ENCODE measurements around the gene TAGLN2.

DNA sequence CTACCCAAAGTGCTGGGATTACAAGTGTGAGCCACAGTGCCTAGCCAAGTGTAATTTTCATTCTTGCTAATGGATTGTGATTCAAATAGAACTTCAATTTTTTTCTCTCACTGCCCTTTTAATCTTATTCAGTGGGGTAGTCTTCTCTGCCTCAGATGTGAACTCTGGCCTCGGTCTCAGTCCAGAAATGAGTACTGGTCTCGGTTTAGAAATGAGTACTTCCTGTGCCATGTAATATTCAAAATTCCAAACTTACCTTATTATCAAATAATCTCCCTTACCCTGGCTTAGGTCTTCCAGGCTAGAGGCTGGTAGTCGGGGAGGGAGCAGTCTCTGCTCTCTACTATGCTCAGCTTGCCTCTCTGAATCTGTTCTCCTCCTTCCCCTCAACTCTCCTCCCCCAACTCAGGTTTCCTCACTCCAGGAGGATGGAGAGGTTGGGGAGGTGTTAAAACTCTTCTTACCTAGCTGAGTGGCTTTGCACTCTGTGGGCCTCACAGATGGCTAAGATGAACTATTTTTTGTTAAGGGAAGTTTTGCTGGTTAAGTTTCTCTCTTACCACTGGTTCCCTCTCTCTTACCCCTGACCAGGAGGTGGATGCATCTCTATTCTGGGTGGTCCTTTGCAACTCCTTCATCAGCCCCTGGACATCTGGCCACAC lies 33.5 kb upstream of the TAGLN2 start:
- no peak for TF ChIP-seq HDAC2 (IDR thresholded peaks at IDR 0.05)
- TF ChIP-seq NR2C1 (IDR thresholded peaks at IDR 0.05): no peak
- TF ChIP-seq NR2C1 (tag; IDR thresholded peaks at IDR 0.05): no peak
- no peak for TF ChIP-seq GATAD2A (IDR thresholded peaks at IDR 0.05)
- TF ChIP-seq ZNF512 (tag; IDR thresholded peaks at IDR 0.05): no peak
- no peak for TF ChIP-seq ZNF639 (CRISPR knock-in tag; conservative IDR thresholded peaks at IDR 0.05 in 1 of 2, IDR thresholded peaks at IDR 0.05 in 1 of 2)
- no peak for TF ChIP-seq CHD1 (IDR thresholded peaks at IDR 0.05; ENCODE audit: low read length)
- TF ChIP-seq, protein P1, sequence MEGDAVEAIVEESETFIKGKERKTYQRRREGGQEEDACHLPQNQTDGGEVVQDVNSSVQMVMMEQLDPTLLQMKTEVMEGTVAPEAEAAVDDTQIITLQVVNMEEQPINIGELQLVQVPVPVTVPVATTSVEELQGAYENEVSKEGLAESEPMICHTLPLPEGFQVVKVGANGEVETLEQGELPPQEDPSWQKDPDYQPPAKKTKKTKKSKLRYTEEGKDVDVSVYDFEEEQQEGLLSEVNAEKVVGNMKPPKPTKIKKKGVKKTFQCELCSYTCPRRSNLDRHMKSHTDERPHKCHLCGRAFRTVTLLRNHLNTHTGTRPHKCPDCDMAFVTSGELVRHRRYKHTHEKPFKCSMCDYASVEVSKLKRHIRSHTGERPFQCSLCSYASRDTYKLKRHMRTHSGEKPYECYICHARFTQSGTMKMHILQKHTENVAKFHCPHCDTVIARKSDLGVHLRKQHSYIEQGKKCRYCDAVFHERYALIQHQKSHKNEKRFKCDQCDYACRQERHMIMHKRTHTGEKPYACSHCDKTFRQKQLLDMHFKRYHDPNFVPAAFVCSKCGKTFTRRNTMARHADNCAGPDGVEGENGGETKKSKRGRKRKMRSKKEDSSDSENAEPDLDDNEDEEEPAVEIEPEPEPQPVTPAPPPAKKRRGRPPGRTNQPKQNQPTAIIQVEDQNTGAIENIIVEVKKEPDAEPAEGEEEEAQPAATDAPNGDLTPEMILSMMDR (IDR thresholded peaks at IDR 0.05 in 2 of 3, conservative IDR thresholded peaks at IDR 0.05 in 1 of 3; ENCODE audit: insufficient read depth in 2 of 3, low read depth in 1 of 3, low read length in 3 of 3): no peak
